K562 (cell line): ENCODE data around the gene PHF10. TPM values are rescaled to one million over a fixed set of nuclear protein-coding genes. Genes with fewer than 3 reads are reported as not detected.

Source experiments
- ARID4B ChIP-seq: sonication (generic); formaldehyde crosslinking; IDR thresholded peaks from 2 replicates; pipeline ENCODE4 v1.8.0; 2022; ENCODE audit warnings: mild to moderate bottlenecking, missing genetic modification reagents
- FOXM1 ChIP-seq, 2 experiments: fragments of 450-650 bp in 1 of 2; sonication (generic) in 1 of 2; formaldehyde crosslinking in 1 of 2; IDR thresholded peaks; 2 replicates each; pipeline versions ENCODE4 v1.6.1 to v1.9.0; 2017 to 2022; ENCODE audit warnings: low read depth in 2 of 2, mild to moderate bottlenecking in 2 of 2, missing genetic modification reagents in 1 of 2, moderate library complexity in 1 of 2
- MEF2D ChIP-seq: conservative IDR thresholded peaks from 2 replicates; pipeline ENCODE4 v1.6.1; 2016; ENCODE audit warnings: low read depth, missing genetic modification characterization, missing compliant biosample characterization
- RCOR1 ChIP-seq, 2 experiments: IDR thresholded peaks; 2 replicates each; pipeline ENCODE4 v1.6.1; 2012; ENCODE audit warnings: low read depth in 2 of 2, low read length in 2 of 2, borderline replicate concordance in 1 of 2, improper control_type of control experiment in 1 of 2
- SP1 ChIP-seq: sonication (generic); formaldehyde crosslinking; IDR thresholded peaks from 2 replicates; pipeline ENCODE4 v1.8.1; 2022; ENCODE audit warnings: mild to moderate bottlenecking, missing genetic modification reagents
- ZBTB9 ChIP-seq: fragments of 450-650 bp; formaldehyde crosslinking; IDR thresholded peaks from 2 replicates; pipeline ENCODE4 v1.4.0; 2020; ENCODE audit warnings: mild to moderate bottlenecking, moderate library complexity
- polyA plus RNA-seq, 8 experiments: library from polyadenylated mRNA; depleted of rRNA in 4 of 8; stranded (reverse) in 5 of 8; unstranded in 3 of 8; fragments of >200 nt; fragmentation: Nextera tagmentation in 2 of 8; fragmentation: Illumina TruSeq in 1 of 8; extraction: Ambion mirVana in 2 of 8; extraction: Trizol in 1 of 8; gene quantifications; 2 replicates each; pipeline versions ENCODE4 v1.2.1 to v1.2.3, GENCODE V29; 2011 to 2014; ENCODE audit warnings: inconsistent platforms in 1 of 8, missing spikeins in 1 of 8
- total RNA-seq, 7 experiments: library from RNA; depleted of rRNA in 6 of 7; stranded (reverse); fragments of >200 nt in 6 of 7; fragmentation: Illumina TruSeq in 2 of 7; extraction: Trizol in 2 of 7; gene quantifications; 2 replicates each; pipeline versions ENCODE4 v1.2.1 to v1.2.3, GENCODE V29; 2011 to 2021; ENCODE audit warnings: low replicate concordance in 1 of 7
- TF ChIP-seq, protein P1 (sequence below), 2 experiments: IDR thresholded peaks; 2 replicates each; pipeline ENCODE4 v1.6.1; 2011; ENCODE audit warnings: borderline replicate concordance in 1 of 2, control low read depth in 1 of 2, low read depth in 1 of 2, low read length in 1 of 2, mild to moderate bottlenecking in 1 of 2, mixed read lengths in 1 of 2, moderate library complexity in 1 of 2; ENCODE audit not compliant: insufficient read depth in 1 of 2, insufficient read length in 1 of 2, poor library complexity in 1 of 2, severe bottlenecking in 1 of 2; ENCODE audit errors: extremely low read depth in 1 of 2
- TF ChIP-seq, protein P2 (sequence below): fragments of 200-800 bp; sonication (Bioruptor generic); IDR thresholded peaks from 2 replicates; pipeline ENCODE4 v1.6.1; 2016; ENCODE audit warnings: missing genetic modification characterization, missing compliant biosample characterization

Gene PHF10
- total and polyA plus RNA-seq, 9 of the 15 experiments (the other 6 are each of a cell fraction or from before 2014, with no cell fraction given), result 23.9 to 88.9 (median 46.0) TPM

- TF ChIP-seq, protein P1, sequence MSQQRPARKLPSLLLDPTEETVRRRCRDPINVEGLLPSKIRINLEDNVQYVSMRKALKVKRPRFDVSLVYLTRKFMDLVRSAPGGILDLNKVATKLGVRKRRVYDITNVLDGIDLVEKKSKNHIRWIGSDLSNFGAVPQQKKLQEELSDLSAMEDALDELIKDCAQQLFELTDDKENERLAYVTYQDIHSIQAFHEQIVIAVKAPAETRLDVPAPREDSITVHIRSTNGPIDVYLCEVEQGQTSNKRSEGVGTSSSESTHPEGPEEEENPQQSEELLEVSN (IDR thresholded peaks at IDR 0.05; ENCODE audit: borderline replicate concordance in 1 of 2, extremely low read depth in 1 of 2, insufficient read depth in 1 of 2, insufficient read length in 1 of 2, low read depth in 1 of 2, low read length in 1 of 2, poor library complexity in 1 of 2, severe bottlenecking in 1 of 2), result peak in 1 of 2 experiments; percentile 2
- TF ChIP-seq, protein P2, sequence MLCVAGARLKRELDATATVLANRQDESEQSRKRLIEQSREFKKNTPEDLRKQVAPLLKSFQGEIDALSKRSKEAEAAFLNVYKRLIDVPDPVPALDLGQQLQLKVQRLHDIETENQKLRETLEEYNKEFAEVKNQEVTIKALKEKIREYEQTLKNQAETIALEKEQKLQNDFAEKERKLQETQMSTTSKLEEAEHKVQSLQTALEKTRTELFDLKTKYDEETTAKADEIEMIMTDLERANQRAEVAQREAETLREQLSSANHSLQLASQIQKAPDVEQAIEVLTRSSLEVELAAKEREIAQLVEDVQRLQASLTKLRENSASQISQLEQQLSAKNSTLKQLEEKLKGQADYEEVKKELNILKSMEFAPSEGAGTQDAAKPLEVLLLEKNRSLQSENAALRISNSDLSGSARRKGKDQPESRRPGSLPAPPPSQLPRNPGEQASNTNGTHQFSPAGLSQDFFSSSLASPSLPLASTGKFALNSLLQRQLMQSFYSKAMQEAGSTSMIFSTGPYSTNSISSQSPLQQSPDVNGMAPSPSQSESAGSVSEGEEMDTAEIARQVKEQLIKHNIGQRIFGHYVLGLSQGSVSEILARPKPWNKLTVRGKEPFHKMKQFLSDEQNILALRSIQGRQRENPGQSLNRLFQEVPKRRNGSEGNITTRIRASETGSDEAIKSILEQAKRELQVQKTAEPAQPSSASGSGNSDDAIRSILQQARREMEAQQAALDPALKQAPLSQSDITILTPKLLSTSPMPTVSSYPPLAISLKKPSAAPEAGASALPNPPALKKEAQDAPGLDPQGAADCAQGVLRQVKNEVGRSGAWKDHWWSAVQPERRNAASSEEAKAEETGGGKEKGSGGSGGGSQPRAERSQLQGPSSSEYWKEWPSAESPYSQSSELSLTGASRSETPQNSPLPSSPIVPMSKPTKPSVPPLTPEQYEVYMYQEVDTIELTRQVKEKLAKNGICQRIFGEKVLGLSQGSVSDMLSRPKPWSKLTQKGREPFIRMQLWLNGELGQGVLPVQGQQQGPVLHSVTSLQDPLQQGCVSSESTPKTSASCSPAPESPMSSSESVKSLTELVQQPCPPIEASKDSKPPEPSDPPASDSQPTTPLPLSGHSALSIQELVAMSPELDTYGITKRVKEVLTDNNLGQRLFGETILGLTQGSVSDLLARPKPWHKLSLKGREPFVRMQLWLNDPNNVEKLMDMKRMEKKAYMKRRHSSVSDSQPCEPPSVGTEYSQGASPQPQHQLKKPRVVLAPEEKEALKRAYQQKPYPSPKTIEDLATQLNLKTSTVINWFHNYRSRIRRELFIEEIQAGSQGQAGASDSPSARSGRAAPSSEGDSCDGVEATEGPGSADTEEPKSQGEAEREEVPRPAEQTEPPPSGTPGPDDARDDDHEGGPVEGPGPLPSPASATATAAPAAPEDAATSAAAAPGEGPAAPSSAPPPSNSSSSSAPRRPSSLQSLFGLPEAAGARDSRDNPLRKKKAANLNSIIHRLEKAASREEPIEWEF, result no peak
- no peak for TF ChIP-seq SP1 (CRISPR knock-in tag)
- TF ChIP-seq FOXM1 (IDR thresholded peaks at IDR 0.05; ENCODE audit: low read depth), result no peak
- TF ChIP-seq FOXM1 (CRISPR knock-in tag; IDR thresholded peaks at IDR 0.05; ENCODE audit: low read depth), result no peak
- TF ChIP-seq ZBTB9 (CRISPR knock-in tag), result no peak; the same call in 1 of the 2 replicates
- no peak for TF ChIP-seq ARID4B (CRISPR knock-in tag)
- TF ChIP-seq MEF2D (tag), result no peak
- TF ChIP-seq RCOR1 (IDR thresholded peaks at IDR 0.05; ENCODE audit: borderline replicate concordance in 1 of 2, low read depth in 2 of 2, low read length in 2 of 2), result no peak
Observed at GRCh38 chr6:169702840-169703246, 21.5 kb downstream of the PHF10 start (continued).
